ENCODE results near the gene PCDHGC4.

The PCDHGC4 gene

DNA sequence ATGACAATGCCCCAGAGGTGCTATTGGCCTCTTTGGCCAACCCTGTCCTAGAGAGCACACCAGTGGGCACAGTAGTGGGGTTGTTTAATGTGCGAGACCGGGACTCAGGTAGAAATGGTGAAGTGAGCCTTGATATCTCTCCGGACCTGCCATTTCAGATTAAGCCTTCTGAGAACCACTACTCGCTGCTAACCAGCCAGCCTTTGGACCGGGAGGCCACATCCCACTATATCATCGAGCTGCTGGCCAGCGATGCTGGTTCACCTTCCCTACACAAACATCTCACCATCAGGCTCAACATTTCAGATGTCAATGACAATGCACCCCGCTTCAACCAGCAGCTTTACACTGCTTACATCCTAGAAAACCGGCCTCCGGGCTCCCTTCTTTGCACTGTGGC lies 5.4 kb downstream of the PCDHGC4 start:
- DNase-seq (ENCODE audit: low read depth in 1 of 2, low spot score in 1 of 2): no peak

GRCh38 chr5:141490771-141491170 lies 5.9 kb downstream of the PCDHGC4 start:
- DNase-seq (ENCODE audit: low read depth in 1 of 2, low spot score in 1 of 2): no peak

DNA sequence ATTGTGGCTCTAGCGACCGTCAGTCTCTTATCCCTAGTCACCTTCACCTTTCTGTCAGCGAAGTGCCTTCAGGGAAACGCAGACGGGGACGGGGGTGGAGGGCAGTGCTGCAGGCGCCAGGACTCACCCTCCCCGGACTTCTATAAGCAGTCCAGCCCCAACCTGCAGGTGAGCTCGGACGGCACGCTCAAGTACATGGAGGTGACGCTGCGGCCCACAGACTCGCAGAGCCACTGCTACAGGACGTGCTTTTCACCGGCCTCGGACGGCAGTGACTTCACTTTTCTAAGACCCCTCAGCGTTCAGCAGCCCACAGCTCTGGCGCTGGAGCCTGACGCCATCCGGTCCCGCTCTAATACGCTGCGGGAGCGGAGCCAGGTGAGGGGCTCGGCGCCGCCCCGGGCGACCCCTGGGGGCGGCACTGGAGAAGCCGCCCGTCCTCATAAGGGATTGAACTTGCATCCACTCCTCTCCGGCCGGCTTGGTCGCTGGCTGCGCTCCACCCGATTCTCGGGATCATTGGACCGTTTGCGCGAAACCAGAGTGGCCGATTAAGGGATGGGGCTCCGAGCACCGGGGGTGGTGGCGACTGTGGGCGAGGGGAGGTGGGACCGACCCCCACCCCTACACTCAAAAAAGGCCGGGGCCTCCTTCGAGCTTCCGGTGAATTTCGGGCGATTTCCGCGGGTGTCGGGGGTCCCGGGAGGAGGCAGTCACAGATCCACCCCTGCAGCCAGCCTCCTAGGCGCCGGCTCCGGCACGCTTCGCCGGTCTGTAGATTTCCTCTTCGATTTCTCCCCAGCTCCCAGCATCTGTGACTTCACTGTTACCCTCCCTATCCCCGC lies 6.7 kb downstream of the PCDHGC4 start:
- no peak for DNase-seq (ENCODE audit: low read depth in 1 of 2, low spot score in 1 of 2)

- DNase-seq (ENCODE audit: low read depth in 1 of 2, low spot score in 1 of 2): no peak
Observed at GRCh38 chr5:141492168-141492885, 7.5 kb downstream of the PCDHGC4 start.

- DNase-seq (ENCODE audit: low read depth in 1 of 2, low spot score in 1 of 2): no peak
Observed at GRCh38 chr5:141493500-141494422, 8.9 kb downstream of the PCDHGC4 start.

GRCh38 chr5:141494761-141495452 lies 10.1 kb downstream of the PCDHGC4 start:
- no peak for DNase-seq (ENCODE audit: low read depth in 1 of 2, low spot score in 1 of 2)

GRCh38 chr5:141495453-141495811 lies 10.6 kb downstream of the PCDHGC4 start:
- no peak for DNase-seq (ENCODE audit: low read depth in 1 of 2, low spot score in 1 of 2)

GRCh38 chr5:141496038-141496437 lies 11.2 kb downstream of the PCDHGC4 start:
- DNase-seq (ENCODE audit: low read depth in 1 of 2, low spot score in 1 of 2): no peak

DNA sequence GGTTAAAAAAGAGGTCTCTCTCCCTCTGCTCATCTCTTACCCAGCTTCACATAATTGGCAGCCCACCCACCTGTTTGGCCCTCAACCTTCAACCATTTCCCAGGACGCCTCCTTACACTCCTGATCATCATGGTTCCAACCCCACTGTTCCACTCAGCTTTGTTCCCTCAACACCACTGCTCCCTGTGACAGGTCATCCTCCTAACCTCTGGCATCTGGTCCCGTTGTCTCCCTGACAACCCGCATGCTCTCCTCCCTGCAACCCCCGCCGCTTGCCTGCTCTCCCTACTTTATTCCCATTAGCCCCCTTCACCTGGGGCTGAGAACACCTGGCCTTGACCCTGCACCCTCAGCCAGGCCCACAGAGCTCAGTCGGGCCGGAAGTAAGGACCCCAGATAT lies 16.9 kb downstream of the PCDHGC4 start:
- DNase-seq (ENCODE audit: low read depth in 1 of 2, low spot score in 1 of 2): no peak

DNA sequence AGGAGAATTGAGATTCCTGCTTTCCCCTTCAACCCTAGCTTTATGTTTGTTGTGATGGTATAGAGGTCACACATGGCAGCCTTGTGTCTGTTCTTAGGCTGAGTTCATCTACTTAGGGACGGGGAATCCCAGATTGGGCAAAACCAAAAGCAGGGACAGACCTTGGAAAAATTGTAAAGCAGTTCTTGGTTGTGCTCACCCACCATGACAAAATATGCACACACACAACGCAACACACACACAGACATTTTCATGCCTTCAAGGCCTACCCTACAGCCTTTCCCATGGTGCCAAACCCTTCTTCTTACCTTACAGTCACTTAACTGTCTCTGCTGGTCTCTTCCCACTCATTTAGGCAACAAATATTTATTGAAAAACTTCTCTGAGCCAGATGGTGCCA lies 18.9 kb downstream of the PCDHGC4 start:
- DNase-seq (ENCODE audit: low read depth in 1 of 2, low spot score in 1 of 2): no peak

DNA sequence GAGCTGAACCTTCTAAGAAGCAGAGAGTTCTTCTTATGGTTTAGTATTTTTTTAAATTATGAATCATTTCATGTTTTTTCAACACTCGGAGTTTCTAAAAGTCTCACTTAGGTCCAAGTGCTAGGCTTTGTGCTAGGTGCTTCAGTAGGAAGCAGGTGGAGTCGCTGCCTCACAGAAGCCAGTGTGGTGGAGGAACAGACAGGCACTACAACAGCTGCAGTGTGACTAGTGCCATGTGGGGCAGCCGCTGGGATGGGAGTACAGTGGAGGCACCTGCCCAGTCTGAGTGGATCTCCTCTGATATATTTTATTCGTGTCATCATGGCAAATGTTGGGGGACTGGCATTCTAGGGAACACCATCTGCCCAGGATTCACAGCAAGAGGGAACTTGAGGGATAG lies 19.4 kb downstream of the PCDHGC4 start:
- DNase-seq (ENCODE audit: low read depth in 1 of 2, low spot score in 1 of 2): no peak

DNA sequence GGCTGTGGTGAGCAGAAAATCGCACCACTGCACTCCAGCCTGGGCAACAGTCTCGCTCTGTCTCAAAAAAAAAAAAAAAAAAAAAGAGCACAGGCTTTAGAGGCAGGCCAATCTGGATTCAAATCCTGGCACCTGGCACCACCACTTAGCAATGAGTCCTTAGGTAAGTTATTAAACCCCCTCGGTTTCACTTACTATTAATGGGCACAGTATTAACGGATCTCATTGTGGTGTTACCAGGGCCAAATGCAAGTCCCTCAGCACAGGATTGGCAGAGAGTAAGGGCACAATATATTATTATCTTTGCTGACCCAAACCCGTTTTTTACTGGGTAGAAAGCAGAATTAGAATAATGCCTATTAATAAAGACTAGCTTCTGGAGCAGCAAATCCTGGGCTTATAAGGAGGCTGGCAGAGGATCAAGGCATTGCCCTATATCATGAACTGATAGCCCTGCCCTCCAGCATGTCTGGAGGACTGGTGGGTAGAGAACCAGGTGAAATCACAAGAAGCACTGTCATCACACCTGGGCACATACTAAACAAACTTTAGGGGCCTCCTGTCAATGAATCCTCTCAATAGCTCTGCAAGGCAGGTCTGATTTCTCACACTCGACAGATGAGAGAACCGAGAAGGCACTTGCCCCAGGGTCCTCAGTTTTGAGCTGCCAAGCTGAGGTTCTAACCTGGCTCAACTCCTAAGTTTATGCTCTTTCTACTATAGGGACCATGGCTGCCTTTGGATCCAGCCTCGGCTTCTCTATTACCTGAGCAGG lies 21.7 kb downstream of the PCDHGC4 start:
- no peak for DNase-seq (ENCODE audit: low read depth in 1 of 2, low spot score in 1 of 2)

GRCh38 chr5:141507387-141508091 lies 22.7 kb downstream of the PCDHGC4 start:
- no peak for DNase-seq (ENCODE audit: low read depth in 1 of 2, low spot score in 1 of 2)

DNA sequence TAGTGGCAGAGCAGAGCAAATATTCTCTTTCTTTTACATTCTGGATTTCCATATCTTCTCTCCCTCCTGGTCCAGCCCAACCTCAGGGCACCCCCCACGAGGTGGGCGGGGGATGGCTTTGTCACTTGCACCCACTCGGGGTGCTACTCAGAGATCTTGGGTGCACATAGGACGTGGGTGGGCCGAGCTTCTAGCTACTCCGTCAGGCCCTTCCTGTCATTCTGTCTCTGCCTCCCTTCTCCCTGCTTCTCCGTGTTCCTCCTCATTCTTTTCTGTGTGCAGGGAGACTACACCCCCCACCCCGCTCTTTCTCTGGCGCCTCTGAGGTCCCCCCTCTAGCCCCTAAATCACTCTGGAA lies 23.6 kb downstream of the PCDHGC4 start:
- DNase-seq (ENCODE audit: low read depth in 1 of 2, low spot score in 1 of 2): no peak

GRCh38 chr5:141508798-141509611 lies 24.2 kb downstream of the PCDHGC4 start:
- no peak for DNase-seq (ENCODE audit: low read depth in 1 of 2, low spot score in 1 of 2)

DNA sequence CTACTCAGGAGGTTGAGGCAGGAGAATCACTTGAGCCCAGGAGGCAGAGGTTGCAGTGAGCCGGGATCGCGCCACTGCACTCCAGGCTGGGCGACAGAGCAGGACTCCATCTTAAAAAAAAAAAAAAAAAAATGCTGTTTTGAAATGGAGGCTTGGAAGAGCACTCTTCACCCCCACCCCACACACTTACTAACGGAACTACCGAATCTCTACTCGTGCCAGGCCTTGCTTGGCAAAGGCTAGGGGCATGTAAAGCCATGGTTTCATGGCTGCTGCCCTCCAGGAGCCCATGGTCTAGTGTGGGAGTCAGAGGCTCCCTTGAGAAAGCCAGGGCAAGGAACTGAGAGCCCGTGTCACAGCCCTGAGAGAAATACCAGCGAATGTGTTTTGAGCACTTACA lies 25.3 kb downstream of the PCDHGC4 start:
- no peak for DNase-seq (ENCODE audit: low read depth in 1 of 2, low spot score in 1 of 2)

DNA sequence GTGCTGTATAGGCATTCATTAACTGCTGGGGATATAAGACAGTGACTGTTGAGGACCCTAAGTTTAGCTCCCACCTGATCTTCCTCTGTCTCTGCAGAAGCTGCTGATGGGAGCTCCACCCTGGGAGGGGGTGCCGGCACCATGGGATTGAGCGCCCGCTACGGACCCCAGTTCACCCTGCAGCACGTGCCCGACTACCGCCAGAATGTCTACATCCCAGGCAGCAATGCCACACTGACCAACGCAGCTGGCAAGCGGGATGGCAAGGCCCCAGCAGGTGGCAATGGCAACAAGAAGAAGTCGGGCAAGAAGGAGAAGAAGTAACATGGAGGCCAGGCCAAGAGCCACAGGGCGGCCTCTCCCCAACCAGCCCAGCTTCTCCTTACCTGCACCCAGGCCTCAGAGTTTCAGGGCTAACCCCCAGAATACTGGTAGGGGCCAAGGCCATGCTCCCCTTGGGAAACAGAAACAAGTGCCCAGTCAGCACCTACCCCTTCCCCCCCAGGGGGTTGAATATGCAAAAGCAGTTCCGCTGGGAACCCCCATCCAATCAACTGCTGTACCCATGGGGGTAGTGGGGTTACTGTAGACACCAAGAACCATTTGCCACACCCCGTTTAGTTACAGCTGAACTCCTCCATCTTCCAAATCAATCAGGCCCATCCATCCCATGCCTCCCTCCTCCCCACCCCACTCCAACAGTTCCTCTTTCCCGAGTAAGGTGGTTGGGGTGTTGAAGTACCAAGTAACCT lies 26.2 kb downstream of the PCDHGC4 start:
- no peak for DNase-seq (ENCODE audit: low read depth in 1 of 2, low spot score in 1 of 2)

DNA sequence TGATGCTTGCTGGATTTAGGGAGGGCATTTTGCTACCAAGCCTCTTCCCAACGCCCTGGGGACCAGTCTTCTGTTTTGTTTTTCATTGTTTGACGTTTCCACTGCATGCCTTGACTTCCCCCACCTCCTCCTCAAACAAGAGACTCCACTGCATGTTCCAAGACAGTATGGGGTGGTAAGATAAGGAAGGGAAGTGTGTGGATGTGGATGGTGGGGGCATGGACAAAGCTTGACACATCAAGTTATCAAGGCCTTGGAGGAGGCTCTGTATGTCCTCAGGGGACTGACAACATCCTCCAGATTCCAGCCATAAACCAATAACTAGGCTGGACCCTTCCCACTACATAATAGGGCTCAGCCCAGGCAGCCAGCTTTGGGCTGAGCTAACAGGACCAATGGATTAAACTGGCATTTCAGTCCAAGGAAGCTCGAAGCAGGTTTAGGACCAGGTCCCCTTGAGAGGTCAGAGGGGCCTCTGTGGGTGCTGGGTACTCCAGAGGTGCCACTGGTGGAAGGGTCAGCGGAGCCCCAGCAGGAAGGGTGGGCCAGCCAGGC lies 27.0 kb downstream of the PCDHGC4 start:
- no peak for DNase-seq (ENCODE audit: low read depth in 1 of 2, low spot score in 1 of 2)

All from activated T-helper 1 cell treated with anti-CD3 and anti-CD28 coated beads, Interleukin-2, amount 50 U/mL, for 16 hours (primary cell).